GM21576 (cell line): ENCODE measurements around the gene AP3B1.
"Not testable (repeated sequence)": the region's sequence is repeated elsewhere in the genome, so short reads cannot be mapped to it uniquely, and the experiment has no call there.

Experiments
- ATAC-seq: cut with Tn5 transposase; IDR thresholded peaks from one replicate; pipeline ENCODE4 v1.9.1; 2021; ENCODE audit warnings: mild to moderate bottlenecking, moderate library complexity; ENCODE audit not compliant: unreplicated experiment

AP3B1 gene

DNA sequence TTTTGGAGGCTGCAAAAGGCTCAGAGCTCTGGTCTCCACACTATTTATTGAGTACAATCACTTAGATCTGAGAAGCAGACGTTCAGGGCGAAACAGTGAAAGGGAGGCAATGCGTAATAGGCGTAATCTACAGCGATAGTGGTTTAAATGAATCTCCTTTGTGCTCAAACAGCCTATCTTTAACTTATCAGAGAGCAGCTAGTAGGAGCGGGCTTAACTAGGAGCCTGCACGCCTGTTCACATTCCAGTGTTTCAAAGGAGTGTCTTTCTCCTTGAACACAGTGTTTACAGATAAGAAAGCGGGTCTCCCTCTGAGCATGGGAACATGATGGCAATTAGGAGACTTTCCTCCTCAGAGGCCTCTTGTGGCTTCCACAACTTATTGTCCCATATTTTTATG, 49.4 kb downstream of the AP3B1 start:
- ATAC-seq: no peak

DNA sequence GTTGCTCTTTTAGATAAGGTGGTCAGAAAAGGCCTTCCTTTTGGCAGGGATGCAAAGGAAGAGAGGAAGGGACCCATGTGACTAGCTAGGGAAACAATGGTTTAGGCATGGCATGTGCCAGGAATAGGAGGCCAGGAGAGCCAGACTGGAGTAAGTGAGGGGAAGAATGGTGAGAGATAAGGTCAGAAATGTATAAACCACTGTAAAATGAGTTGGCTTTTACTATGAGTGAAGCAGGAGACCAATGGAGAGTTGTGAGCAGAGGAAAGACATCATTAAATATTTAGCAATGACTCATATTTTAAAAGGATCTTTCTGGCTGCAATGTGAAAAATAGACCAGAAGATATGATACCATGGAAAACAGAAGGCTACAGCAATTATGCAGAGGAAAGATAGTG, 50.9 kb downstream of the AP3B1 start:
- ATAC-seq: no peak

DNA sequence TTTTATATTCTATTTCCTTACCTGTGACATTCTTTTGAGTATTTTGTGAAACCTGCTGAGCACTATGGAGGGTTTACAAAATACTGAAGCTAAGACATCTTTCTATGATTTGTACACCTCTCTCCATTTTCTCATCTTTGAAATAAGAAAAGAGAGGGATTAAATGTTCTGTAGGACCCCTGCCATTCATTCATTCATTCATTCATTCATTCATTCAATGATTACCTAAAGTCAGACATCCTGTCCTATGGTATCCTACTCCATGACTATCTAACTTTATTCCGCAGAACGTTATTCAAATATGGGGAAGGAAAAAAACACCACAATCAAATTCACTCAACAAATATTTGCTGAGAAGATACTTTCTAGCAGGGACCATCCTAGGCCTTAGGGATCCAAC, 51.4 kb downstream of the AP3B1 start:
- no peak for ATAC-seq

DNA sequence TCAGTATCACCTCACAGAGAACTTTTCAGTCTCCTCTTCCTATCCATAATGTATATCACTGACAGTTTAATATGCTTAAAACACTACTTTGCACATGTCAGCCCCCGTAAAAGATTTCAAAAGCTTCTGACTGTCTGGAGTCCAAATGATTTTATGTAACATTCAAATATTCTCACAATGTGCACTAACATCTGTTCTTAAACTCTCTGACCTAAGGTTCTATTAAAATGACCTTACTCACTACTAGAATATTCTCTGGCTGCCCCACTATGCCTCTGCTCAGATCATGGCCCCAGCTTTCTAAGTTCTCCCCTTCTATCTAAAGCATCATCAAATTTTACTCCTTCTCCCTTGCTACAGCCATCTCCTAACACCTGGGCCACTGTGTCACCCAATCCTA, 52.5 kb downstream of the AP3B1 start:
- no peak for ATAC-seq

GRCh38 chr5:78237911-78238310, 56.6 kb downstream of the AP3B1 start:
- ATAC-seq: no peak

- ATAC-seq: no peak
Measured at GRCh38 chr5:78236046-78236445, 58.5 kb downstream of the AP3B1 start.

DNA sequence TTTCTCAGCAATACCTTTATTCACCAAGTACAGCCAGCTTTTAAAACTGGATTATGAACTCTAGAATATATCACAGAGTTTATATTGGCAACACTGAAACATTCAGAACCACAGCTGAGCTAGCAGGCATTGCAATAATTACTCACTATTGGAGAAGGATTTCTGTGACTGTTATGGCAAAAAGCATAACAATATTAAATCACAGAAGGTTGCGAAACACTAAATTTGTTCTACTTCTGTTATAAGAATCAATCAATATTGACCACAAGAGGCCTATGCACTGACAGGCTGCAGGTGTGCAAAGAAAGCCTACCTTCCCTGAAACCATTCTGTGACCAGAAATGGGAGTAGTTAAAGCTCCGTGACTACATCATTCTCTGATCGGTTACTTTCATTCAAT, 59.2 kb downstream of the AP3B1 start:
- ATAC-seq: no peak

GRCh38 chr5:78234804-78235203, 59.7 kb downstream of the AP3B1 start:
- no peak for ATAC-seq

DNA sequence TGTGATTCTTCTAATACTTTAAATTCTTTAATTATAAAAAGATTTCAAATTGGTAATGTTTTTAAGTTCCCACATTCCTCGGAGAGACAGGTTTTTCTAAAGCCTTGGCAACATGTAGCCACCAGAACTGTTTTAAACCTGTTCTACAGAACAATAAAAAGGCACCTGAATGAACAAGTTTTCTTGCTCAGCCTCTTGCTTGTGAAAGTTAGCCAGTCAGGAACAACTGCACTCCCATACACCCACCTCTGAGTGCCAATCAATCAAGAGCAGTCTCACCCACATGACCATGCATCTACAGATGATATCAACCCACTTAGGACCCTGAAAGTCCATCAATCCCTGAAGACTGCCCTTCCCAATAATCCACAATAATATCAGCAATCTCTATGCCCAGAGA, 62.3 kb downstream of the AP3B1 start:
- ATAC-seq: no peak

DNA sequence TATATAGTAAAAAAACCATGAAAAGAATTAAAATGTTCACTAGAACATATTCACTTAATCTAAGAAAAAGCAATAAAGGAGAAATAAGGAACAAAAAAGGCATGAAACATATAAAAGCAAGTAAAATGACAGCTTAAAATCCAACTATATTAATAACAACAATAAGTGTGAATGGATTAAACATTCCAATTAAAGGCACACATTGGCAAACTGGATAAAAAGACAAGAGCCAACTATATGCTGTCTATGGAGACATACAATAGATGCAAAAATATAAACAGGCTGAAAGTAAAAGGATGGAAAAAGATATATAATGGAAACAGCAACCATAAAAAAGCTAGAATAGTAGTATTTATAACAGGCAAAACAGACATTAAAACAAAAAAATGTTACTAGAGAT, 70.1 kb downstream of the AP3B1 start:
- no peak for ATAC-seq

- ATAC-seq: peak; percentile 100
Measured at GRCh38 chr5:78221964-78222451, 72.5 kb downstream of the AP3B1 start.

DNA sequence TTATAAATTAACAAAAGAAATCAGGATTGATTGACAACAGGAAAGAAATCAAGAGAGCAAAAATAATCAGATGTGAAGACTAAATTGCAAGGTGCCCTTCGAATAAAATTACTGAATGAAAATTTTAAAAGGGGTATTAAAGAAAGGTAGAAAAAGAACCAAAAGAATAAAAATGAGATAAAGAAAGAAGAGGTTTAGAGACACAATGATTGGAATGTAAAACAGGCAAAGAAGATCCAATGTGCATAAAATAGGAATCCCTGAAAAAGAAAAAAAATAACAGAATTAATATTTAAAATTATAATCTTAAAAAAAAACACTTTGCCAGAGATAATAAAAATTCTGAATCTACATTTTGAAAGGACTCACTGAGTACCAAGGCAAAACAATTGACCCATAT, 73.0 kb downstream of the AP3B1 start:
- no peak for ATAC-seq

GRCh38 chr5:78215972-78216371, 78.5 kb downstream of the AP3B1 start:
- ATAC-seq: no peak

DNA sequence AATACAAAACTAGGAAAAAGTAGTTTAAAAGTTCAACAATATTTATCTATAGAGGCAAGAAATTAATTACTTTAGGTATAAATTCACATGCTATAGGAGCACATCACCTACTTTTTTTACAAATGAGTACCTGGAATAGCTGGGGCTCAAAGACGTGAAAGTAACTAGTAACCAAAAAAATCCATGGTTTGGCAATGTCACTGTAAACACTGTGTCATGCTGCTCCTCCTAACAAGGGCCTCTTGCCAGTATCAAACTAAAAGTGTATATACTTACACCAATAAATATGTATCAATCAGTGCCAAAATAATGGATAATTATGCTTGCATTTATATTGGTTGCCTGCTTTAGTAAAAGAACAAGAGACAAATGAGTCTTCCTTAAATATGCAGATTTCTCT, 78.9 kb downstream of the AP3B1 start:
- ATAC-seq: no peak

GRCh38 chr5:78213799-78214198, 80.7 kb downstream of the AP3B1 start:
- ATAC-seq: no peak

DNA sequence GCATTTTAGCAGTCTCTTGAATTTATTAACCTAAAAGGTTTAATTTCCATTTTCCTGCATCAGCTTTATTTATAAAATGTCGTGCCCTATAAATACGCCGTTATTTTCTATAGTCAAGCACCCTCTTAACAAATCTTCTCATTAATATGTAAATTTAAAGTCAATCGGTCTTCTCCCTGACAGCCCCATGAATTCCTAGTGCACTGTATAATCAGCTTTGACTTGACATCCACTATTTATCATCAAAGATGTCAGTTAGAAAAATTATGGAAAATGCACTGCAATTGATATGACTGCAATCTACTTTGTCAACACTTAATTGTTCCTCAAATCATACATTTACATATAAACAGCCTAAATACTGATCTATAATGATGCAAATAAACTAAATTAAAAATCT, 83.4 kb downstream of the AP3B1 start:
- ATAC-seq: no peak

- no peak for ATAC-seq
Measured at GRCh38 chr5:78204241-78204640, 90.3 kb downstream of the AP3B1 start.

DNA sequence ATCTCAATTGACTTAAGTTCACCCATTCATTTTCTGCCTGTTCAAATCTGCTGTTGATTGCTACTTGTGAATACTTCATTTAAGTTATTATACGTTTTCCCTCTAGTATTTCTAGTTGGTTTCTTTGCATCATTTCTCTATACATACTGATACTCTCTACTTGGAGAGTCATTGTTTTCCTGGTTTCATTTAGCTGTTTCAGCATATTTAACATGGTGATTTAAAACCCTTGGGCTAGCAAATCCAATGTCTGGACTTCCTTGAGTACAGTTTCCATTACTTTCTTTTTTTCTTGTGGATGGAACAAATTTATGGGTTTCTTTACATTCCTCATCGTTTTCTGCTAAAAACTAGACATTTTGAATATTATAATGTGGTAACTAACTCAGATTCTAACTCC, 90.7 kb downstream of the AP3B1 start:
- no peak for ATAC-seq

GRCh38 chr5:78190402-78190801, 104.1 kb downstream of the AP3B1 start:
- no peak for ATAC-seq

GRCh38 chr5:78188681-78189080, 105.8 kb downstream of the AP3B1 start:
- ATAC-seq: not testable (repeated sequence)

DNA sequence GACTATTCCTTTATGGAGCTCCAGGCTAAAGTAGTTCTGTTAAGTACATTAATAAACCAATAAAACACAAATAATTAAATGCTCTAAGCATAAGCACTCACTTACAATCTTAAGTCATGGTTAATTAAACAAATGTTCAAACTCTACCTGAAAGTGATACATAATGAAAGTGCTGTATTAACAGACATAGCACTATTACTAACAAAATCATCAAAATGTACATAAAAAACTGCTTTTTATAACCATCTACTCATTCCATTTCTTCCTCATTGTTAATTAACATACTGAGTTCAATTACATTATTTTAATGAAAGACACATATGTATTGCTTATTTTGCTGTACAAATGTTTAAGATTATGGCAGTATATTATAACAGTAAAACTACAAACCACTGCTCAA, 107.3 kb downstream of the AP3B1 start:
- ATAC-seq: no peak

GRCh38 chr5:78182838-78183237, 111.7 kb downstream of the AP3B1 start:
- ATAC-seq: no peak

GRCh38 chr5:78178356-78178755, 116.1 kb downstream of the AP3B1 start:
- no peak for ATAC-seq

GRCh38 chr5:78170335-78170734, 124.2 kb downstream of the AP3B1 start:
- ATAC-seq: not testable (repeated sequence)
